Measurements from ENCODE around the gene NUDT16L1.

DNA sequence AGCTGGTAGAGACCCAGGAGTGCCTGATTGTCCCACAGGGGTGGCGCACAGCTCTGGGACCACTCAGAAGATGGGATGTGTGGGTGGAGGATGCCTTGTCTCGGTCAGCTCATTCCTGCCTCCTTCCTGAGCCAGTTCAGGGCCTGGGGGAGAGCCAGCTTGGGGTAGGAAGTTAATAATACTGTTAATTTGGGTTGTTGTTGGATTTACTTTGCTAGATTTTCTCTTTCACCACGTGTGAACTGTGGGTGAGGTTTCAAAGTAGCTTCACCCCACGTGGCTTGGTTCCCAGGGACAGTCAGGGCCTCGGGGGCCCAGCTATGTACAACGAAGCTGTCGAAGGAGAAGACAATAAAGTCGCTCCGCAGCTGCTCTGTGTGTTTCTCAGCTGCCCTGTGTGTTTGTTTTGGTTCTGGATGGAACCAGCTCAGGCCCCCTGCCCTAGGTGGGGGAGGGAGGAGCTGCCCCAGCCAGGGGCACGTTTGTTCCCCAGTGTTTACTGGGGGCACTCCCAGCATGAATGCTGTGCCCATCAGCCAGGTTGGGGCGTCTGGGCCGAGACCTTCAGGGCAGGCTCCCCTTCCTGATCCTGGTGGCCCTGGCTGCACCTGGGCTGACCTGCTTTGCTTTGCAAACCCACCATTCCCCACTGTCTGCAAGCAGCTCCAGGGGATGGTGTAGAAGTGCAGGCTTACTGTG, 2.3 kb downstream of the NUDT16L1 start:
- TF ChIP-seq, protein P1, sequence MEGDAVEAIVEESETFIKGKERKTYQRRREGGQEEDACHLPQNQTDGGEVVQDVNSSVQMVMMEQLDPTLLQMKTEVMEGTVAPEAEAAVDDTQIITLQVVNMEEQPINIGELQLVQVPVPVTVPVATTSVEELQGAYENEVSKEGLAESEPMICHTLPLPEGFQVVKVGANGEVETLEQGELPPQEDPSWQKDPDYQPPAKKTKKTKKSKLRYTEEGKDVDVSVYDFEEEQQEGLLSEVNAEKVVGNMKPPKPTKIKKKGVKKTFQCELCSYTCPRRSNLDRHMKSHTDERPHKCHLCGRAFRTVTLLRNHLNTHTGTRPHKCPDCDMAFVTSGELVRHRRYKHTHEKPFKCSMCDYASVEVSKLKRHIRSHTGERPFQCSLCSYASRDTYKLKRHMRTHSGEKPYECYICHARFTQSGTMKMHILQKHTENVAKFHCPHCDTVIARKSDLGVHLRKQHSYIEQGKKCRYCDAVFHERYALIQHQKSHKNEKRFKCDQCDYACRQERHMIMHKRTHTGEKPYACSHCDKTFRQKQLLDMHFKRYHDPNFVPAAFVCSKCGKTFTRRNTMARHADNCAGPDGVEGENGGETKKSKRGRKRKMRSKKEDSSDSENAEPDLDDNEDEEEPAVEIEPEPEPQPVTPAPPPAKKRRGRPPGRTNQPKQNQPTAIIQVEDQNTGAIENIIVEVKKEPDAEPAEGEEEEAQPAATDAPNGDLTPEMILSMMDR (IDR thresholded peaks at IDR 0.05): no peak
- TF ChIP-seq POLR2A (IDR thresholded peaks at IDR 0.05): no peak

All from adrenal gland (tissue), 5 donors.